ENCODE data around the gene PCBP3.

DNA sequence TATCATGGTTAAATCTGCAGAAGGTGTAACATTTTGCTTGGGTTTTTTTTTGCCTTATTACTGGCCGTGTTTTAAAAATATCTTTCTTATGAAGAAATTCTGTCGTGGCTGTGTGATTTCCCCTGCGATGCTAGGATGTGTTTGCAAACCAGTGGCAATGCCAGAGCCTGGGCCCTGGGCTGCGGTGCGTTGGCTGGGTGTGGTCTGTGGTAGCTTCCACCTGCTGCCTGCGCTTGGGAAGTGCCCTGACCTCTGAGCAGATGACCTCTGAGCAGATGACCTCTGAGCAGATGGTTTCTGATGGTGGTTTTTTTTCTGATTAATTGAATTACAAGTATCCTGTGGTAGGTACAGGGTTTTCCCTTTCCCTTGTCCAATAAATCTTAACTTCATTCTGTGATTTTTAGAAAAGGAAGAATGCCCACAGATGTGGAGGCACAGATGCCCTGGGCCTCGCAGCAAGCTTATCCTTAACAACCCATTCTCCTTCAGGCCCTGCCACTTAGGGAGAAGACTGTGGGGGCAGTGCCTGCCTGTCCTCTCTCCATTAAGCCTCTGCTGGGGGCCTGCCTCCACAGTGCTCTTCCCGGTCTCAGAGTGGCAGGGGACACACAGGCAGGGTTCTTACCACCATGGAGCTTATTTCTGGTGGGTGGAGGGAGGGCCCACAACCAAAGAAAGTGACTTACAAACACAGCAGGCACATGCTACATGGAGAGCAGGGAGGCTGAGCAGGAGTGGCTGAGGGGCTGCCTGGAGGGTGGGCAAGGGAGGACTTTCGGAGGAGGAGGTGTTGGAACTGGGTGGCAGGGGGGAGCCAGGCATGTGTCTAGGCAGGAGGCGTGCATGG, 81.7 kb downstream of the PCBP3 start:
- TF ChIP-seq TAF1 (IDR thresholded peaks at IDR 0.05; ENCODE audit: borderline replicate concordance, low read depth, low read length) (no peak), POLR2A (IDR thresholded peaks at IDR 0.05; ENCODE audit: low read depth, low read length) (no peak), POLR2AphosphoS5 (IDR thresholded peaks at IDR 0.05; ENCODE audit: low read depth, low read length) (no peak)
